Stimulated activated CD4-positive, alpha-beta T cell treated with anti-CD3 and anti-CD28 coated beads, Interleukin-4, amount 100 ng/mL, for 4 hours (primary cell): ENCODE data around the gene NR1I3.
"Not testable (repeated sequence)": the region's sequence is repeated elsewhere in the genome, so short reads cannot be mapped to it uniquely, and the experiment has no call there.

Source experiments
- DNase-seq, 2 experiments: peaks; one replicate each; pipeline ENCODE4 v3.0.0-alpha.2; 2020

The NR1I3 gene, protein sequence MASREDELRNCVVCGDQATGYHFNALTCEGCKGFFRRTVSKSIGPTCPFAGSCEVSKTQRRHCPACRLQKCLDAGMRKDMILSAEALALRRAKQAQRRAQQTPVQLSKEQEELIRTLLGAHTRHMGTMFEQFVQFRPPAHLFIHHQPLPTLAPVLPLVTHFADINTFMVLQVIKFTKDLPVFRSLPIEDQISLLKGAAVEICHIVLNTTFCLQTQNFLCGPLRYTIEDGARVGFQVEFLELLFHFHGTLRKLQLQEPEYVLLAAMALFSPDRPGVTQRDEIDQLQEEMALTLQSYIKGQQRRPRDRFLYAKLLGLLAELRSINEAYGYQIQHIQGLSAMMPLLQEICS

DNA sequence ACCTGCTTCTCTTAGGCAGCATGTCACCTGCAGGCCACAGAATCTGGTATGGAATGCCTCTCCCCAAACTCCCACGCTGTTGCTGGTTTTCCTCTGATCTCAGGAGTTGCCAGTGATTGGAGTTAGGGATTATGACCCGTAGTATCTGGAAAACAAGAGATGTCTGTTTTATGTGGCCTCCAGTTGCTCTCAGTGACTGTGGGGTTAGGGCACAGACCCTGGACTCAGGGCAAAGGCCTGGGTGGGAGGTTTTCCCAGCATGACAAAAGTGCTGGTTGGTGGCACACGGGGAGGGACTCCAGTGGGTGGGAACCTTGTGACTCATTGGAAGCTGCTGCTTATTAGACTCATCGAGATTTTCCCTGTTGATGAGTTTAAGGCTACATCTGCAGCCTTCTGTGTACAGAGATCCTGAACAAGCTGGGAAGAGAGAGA lies at the start of gene NR1I3:
Gene NR1I3, minus strand, starts transcription at position 165 of the 435 bp plus-strand sequence. CDS start 1,638 bp downstream, outside the sequence.
- DNase-seq: no peak

DNA sequence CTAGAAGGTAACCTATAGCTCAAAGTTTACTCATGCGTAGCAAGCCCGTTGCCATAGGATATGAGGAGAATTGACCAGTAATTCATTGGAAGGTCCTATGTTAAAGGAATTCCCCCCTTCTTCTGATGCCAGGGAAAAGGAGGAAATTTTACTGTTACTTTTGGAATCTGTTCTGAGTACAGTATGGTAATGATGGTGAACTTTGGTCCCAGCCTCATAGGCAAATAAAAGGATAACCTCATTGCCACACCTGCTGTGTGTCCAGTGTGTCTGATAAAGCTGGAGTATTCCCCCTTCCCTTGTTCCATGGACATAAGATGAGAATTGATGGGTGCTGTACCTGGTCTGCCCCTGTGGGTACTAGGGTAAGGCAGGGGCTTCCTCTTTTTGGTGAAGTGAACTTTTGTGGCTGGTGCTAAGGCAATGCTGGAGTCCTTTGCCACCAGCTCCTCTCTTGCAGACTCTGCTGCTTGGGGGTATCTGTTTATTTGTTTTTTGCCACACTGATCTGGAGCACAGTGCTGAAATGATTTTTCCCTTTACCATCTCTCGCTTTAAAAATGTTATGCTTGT lies 49.6 kb upstream of the NR1I3 start:
- no peak for DNase-seq

DNA sequence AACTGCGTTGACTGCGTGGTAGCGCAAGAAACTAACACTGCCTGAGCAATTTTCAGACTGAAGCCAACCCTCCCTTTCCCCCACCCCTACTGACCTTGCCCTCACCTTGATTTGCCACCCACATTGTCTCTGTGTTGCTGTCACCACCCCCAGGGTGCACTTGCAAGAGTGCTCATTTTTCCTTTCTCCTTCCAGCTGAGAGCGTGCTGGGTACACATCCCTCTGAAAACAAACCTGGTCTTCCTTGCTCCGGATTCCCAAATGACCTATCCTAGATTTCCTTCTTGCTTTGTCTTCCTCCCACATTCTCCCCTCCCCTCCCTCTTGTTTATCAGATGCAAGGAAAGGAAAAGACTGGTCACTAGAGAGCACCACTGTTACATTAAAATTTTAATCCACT lies 47.5 kb upstream of the NR1I3 start:
- DNase-seq: no peak

DNA sequence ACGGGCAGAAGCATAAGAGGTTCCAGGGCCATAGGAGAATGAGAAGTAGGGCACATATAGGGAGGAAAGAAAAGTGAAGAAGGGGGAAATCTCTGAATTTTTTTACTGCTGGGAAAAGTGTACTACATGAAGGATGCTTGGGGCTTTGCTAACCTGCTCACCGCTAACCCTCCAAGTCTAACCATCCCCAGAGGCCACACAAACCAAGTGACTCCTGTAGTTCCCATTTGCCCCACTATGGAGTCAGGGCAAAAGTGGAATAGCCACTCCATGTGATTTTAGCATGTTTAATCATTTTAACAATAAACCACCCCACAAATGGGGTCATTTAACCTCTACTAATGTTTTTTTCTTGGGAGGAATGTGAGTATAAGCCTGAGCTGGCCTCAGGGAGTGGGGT lies 47.1 kb upstream of the NR1I3 start:
- no peak for DNase-seq

DNA sequence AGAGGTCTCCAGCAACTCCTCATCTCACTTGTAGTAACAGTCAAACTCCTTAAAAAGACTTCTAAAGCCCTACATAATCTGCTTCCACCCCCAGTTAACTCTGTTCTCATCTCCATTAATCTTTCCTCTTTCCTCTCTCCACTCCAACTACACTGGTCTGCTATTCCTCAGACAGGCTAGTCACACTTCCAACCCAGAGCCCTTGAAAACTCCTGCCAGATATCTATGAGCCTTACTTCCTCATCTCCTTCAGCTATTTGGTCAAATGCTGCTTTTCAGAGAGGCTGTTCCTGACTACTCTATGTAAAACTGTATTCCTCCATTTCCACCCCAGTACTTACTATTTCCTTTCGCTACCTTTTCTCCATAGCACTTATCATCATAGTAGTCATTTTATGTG lies 45.0 kb upstream of the NR1I3 start:
- no peak for DNase-seq

DNA sequence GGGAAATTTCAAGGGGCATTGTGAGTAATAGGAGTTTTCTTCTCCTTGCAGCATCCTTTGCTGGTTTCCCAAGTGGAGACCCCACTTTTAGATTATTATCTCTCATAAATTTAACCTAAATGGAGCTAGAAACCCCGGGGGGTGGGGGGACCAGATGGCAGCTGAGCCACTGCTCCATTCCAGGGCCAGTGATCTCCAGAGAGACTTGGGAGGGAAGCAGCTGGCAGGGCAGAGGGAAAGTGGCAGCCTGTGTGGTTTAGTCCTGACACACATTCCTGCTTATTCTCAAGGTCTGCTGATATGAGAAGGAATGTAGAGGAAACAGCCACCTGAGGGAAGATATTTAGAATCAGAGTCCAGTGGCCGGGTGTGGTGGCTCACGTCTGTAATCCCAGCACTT lies 36.9 kb upstream of the NR1I3 start:
- DNase-seq: no peak

DNA sequence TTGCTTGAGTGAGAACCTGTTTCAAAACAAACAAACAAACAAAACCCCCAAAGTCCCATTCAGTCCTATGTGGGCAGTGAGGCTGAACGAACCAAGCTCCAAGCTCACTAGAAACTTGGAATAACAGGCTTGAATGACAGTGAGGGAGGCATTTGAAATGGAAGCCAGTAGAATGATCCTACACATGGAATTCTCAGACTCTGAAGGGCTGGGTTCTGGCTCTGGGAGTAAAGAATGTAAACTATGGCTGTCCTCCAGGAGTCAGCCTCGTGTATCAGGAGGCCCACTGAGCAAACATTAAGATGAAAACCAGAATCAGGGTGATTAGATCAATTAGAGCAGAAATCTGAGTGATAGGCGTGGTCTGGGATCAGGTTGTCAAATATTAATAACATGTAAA lies 35.4 kb upstream of the NR1I3 start:
- DNase-seq: no peak

DNA sequence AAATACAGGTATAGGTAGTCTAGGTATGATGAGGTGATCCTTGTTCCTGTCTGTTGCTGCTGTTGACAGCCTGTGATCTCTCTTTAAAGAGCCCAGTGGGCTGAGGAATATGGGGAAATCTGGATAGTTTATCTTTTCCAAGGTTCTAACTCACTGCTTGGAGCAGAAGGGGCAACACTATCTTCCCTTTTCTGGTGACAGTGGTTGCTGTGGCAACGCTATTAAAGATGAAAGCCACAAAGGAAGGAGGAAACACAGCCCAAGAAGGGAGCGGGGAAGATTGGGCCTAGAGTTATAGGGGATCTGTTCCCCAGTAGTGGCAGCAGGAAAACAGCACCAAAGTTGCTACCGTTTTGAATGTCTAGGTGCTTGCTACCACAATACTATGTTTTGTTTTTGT lies 29.3 kb upstream of the NR1I3 start:
- no peak for DNase-seq

DNA sequence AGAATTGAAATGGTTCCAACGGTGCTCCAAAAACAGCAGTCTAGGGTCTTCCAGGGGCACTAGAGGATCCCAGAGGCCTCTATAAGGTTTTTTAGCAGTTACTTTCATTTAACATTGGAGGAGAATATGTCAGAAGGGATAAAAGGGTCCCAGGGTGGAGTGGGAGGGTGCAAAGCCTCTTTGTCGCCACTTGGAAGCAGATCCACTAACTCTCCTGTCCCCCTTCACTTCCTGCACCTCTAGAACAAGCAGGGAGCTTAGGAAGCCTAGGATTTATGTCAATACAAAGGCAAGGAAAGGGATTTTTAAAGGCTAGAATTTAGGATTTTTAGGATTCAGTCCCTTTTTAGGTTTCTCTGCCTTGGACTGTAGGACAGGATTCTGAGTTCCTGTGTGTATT lies 28.8 kb upstream of the NR1I3 start:
- no peak for DNase-seq

DNA sequence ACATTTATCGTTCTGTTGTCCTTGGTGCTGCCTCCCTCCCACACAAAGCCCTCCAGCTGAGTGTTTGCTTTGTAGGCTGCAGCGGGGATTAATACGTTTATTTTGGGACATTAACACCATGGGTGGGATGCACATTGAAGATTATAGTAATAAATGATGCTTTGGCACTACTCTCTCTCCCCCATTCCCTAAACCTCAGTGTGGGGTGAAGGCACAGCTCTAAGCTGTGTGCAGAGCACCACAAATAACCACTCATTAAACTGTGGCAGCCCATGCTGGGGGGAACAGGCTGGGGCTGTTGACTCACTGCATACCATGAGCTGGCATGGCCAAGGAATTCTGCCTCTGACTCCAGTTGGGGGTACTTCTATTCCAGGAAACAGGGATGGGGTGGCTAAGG lies 28.2 kb upstream of the NR1I3 start:
- no peak for DNase-seq

DNA sequence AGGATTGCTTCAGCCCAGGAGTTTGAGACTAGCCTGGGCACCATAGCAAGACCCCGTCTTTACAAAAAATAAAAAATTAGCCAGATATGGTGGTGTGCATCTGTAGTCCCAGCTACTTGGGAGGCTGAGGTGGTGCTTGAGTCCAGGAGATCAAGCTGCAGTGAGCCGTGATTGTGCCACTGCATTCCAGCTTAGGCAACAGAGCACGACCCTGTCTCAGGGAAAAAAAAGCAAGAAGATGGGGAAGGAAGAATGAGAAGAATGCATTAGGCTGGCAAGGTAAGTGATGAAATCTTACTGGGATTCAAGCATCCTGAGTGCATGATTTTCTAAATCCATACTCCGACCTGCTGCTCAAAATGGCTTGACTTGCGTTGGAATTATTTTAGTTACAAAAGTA lies 27.3 kb upstream of the NR1I3 start:
- no peak for DNase-seq

DNA sequence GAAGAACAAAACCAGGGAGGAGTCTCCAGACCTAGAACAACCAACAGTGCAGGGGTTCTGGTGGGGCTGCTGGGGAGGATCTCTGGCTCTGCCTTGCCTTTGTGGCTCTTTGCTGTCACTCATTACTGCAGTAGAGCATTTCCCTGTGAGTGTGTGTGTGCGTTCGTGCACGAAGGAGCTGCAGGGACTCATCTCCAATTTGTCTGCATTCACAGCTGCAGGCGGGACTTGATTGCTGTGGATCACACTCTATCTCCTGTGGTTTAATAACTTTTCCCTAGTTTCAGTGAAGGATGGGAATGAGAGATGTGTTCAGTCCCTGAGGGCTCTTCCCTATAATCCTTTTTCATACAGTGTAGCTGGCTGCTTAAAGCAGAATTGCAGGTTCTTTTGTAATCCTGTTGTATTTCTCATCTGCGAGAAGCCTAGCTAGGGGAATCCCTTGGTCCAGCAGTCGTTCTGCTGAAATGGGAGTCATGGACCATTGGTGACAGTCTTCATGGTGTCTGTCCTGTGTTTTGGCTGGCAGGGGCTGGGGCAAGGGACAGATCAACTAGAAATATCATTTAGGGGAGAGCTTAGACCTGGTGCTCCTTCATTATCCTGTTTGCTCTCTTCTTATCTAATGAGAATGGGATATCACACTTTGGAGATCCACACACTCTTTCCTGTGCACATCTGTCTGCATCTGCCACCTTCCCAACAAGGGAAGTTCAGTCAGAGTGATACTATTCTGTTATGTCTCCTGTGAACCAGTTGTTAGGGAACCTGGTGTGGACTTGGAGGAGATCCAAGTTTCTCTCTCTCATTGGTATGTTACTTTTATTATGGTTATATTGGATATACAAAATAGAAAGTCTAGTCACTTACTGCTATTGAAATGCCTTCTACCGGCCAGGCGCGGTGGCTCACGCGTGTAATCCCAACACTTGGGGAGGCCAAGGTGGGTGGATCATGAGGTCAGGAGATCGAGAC lies 23.5 kb upstream of the NR1I3 start:
- DNase-seq: no peak

DNA sequence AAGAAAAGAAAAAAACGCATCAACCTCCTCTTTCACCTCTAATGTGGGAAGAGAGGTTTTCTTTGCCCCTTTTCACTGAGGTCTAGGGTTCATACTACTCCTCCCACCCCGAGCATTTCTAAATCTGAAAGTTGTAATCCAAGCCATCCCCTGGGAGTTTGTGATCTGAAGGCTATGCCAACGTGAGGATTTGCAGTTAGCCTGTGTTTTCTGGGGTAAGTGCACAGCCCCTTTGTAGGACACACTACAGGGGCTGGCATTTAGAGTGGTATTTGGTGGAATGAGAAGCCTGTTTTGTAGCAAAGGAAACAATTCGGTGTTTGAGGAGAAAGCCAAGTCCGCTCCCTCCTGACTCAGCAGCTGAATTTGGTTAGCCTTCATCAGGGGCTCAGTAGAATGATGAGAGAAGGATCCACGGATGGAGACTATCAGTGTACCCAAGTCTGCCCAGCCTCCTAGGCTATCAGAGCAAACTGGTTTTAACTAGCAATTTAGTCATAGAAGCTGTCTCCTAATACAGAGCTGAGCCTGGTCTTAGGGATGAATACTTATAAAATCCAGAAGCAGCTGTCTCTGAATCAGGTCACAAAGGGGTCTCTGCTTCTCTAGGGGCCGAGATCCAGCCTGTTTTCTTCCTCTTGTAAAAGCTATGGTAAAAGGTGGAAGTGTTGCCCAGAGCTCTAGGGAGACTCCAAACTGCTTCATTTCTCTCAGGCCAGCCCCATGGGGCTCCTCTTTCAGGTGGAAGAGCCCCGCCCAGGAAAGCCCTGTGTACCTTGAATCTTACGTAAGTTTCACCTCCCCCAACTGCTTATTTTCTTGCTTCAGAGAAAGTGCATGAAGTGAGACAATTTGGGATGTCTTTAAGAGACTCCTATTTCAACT lies 22.6 kb upstream of the NR1I3 start:
- DNase-seq: no peak

DNA sequence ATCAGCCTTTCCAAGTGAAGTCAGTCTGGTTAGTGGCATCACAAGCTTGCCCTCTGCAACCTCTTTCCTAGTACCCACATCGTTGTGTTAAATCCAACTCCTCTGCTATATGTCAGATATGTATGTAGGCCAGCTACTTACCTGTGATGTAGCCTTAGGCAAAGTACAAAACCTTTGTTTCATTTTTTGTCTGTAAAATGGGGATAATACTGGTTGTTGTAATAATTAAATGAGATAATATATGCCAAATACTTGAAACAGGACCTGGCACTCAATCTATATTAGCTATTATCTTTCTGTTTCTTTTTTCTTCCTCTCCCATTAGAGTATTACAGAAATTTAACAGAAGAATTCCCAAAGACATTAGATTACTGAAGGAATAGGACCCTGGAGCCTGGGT lies 21.8 kb upstream of the NR1I3 start:
- no peak for DNase-seq

DNA sequence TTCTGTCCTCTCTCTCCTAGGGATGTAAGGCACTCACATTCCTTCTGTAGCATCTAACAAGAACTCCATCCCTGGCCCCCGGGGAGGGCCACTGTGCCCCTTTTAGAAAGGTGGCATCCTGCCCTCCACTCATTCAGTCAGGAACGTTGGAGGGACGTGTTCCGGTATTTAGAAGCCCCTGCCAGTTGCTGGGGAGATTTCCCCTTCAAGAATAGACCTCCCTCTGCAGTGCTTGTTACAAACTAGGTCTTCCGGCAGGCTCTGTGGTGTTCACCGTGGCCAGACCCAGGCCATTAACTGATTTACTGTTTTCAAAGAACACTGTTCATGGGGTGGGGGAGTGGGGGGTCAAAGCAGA lies 21.3 kb upstream of the NR1I3 start:
- DNase-seq: no peak

DNA sequence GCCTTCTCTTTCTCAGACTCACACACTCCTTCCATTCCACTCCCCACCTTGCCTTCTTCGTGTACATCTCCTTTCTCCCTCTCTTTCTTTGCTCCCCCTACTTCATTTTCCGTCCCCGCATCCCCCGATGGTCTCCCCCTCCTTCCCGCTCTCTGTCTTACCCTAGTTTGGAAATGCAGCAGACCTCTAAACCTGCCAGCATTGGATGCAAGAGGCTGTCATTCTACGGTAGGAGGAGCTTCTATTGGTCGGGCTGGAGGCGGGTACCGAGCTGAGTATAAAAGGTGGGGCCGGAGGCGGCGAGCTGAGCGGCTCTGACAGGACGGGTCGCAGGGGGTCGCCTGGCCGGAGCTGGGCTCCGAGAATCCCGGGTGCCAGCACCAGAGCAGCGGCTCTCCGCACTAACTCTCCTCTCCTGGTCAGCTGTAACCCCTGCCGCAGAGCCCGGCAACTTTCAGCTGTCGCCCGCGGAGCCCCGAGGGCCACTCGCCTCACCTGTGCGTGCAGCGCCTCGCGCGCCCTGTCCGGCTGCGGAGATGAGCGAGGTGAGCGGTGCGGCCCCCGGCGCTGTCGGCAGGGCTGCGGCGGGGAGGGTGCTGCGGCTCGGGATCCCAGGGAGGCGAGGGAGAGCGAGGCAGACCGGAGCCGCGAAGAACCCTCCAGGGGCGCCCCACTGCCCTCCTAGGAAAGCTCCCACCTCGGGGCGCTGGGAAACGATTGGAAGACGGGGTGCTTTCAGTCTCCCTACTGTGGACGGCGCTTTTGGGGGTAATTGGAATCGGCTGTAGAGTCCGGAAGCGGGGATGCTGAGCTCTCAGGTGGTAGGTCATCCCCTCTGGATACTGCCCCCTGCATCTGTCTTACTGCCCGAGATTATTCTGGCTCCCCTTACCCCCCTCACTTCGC lies 20.7 kb upstream of the NR1I3 start, which contains the start of gene PCP4L1:
Gene PCP4L1, plus strand, starts transcription at position 307 of the 906 bp plus-strand sequence. Its CDS starts 230 bp downstream, at position 537.
- DNase-seq: peak; percentile 20 to 39

DNA sequence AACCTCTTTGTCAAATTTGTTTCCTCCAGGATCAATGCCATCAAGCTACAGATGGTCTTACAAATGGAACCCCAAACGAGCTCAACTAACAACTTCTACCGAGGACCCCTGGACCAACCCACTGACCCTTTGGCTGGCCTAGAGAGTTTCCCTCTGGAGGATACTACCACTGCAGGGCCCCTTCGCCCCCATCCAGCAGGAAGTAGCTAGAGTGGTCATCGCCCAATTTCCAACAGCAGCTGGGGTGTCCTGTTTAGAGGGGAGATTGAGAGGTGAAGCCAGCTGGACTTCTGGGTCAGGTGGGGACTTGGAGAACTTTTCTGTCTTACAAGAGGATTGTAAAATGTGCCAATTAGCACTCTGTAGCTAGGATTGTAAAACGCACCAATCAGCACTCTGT lies 19.1 kb upstream of the NR1I3 start:
- DNase-seq: not testable (repeated sequence)

DNA sequence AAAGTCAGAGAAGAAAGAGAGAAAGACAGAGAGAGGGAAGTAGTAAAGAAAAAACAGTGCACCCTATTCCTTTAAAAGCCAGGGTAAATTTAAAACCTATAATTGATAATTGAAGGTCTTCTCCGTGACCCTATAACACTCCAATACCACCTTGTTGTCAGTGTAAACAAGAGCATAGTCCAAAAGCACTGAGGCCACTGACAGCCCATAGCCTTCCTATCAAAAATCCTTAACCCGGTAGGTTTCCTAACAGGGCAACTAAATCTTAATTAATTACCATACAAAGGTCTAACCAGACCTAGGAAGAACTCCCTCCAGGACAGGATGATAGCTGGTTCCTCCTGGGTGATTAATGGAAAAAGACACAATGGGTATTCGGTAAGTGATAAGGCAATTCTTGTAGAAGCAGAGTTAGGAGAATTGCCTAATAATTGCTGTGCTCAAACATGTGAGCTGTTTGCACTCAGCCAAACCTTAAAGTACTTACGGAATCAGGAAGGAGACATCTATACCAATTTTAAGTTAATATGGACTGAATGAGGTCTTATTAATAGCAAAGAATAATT lies 18.0 kb upstream of the NR1I3 start:
- not testable (repeated sequence) for DNase-seq

DNA sequence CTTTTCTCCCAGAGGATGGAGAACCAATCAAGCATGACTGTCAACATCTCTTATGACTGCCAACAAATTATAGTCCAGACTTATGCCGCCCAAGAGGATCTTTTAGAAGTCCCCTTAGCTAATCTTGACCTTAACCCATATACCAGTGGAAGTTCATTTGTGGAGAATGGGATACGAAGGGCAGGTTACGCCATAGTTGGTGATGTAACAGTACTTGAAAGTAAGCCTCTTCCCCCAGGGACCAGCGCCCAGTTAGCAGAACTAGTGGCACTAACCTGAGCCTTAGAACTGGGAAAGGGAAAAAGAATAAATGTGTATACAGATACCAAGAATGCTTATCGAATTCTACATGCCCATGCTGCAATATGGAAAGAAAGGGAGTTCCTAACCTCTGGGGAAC lies 17.3 kb upstream of the NR1I3 start:
- not testable (repeated sequence) for DNase-seq

DNA sequence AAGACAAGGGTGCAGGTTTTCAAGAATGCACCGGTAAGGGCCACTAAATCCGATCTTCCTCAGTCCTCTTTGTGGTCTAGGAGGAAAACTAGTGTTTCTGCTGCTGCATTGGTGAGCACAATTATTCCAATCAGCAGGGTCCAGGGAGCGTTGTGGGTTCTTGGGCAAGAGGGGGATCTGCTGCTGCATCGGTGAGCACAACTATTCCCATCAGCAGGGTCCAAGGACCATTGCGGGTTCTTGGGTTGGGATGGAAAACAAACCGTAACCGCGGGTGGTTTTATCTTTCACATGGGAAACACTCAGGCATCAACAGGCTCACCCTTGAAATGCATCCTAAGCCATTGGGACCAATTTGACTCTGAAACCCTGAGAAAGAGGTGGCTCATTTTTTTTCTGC lies 13.6 kb upstream of the NR1I3 start:
- DNase-seq: no peak

DNA sequence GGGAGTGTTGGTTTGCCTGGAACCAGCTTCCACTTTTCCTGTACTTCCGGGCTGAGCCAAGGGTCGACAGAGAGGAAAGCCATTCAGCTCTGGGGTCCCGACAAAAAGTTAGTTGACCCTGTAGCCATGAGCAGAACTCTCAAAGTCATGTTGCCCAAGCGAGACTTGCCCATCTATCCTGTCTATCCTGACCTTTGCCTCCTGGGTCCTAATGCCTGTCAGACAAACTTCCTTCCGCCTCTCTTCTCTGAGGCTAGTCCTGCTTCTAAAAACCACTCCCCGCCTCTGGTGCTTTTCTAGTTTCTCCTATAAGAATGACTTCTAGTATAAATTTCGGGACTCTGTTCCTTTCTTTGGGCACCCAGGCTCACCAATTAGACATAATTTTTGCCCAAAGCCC lies 12.8 kb upstream of the NR1I3 start:
- DNase-seq: no peak
